Neural cell (in vitro differentiated cells): ENCODE results near the gene PARD3B.

Experiments
- CTCF ChIP-seq: fragments of 450-650 bp; IDR thresholded peaks from 2 replicates; pipeline ENCODE4 v1.5.1; 2014; ENCODE audit warnings: antibody characterized with exemption, mild to moderate bottlenecking, moderate library complexity; ENCODE audit not compliant: poor library complexity, severe bottlenecking
- EP300 ChIP-seq: fragments of 450-650 bp; conservative IDR thresholded peaks from 2 replicates; pipeline ENCODE4 v1.6.1; 2014; ENCODE audit warnings: antibody characterized with exemption, mild to moderate bottlenecking, moderate library complexity; ENCODE audit not compliant: poor library complexity, severe bottlenecking
- POLR2AphosphoS5 ChIP-seq: IDR thresholded peaks from 2 replicates; pipeline ENCODE4 v1.6.1; 2012
- RAD21 ChIP-seq: fragments of 450-650 bp; conservative IDR thresholded peaks from 2 replicates; pipeline ENCODE4 v1.6.1; 2014; ENCODE audit warnings: antibody characterized with exemption, mild to moderate bottlenecking, moderate library complexity
- TF ChIP-seq, protein P1 (sequence below): IDR thresholded peaks from 2 replicates; pipeline ENCODE4 v1.6.1; 2012; ENCODE audit warnings: borderline replicate concordance

DNA sequence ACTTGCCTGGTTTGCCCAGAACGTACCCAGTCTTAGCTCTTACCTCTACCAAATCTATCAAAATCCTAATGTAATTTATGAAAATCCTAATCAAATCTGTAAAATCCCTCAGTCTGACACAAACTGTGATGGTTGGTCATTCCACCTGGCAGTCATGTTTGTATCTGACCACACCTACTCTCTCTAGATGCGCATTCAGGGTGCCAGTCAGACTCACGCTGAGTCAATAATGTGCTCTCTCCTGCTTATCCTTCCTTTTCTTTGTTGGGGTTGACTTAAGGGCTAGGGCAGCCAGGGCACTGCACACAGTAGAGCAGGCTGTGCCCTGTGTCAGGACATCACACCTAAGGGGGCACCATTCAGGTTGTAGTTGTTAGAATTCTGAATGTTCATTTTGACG is 48.5 kb upstream of the PARD3B start:
- no peak for TF ChIP-seq RAD21
- no peak for TF ChIP-seq CTCF
- no peak for TF ChIP-seq EP300
- TF ChIP-seq POLR2AphosphoS5 = no peak
- TF ChIP-seq, protein P1, sequence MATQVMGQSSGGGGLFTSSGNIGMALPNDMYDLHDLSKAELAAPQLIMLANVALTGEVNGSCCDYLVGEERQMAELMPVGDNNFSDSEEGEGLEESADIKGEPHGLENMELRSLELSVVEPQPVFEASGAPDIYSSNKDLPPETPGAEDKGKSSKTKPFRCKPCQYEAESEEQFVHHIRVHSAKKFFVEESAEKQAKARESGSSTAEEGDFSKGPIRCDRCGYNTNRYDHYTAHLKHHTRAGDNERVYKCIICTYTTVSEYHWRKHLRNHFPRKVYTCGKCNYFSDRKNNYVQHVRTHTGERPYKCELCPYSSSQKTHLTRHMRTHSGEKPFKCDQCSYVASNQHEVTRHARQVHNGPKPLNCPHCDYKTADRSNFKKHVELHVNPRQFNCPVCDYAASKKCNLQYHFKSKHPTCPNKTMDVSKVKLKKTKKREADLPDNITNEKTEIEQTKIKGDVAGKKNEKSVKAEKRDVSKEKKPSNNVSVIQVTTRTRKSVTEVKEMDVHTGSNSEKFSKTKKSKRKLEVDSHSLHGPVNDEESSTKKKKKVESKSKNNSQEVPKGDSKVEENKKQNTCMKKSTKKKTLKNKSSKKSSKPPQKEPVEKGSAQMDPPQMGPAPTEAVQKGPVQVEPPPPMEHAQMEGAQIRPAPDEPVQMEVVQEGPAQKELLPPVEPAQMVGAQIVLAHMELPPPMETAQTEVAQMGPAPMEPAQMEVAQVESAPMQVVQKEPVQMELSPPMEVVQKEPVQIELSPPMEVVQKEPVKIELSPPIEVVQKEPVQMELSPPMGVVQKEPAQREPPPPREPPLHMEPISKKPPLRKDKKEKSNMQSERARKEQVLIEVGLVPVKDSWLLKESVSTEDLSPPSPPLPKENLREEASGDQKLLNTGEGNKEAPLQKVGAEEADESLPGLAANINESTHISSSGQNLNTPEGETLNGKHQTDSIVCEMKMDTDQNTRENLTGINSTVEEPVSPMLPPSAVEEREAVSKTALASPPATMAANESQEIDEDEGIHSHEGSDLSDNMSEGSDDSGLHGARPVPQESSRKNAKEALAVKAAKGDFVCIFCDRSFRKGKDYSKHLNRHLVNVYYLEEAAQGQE = no peak
